GM12892 (cell line): ENCODE measurements around the gene YTHDF1.

Experiments
- POLR2A ChIP-seq: IDR thresholded peaks from 2 replicates; pipeline ENCODE4 v1.6.1; 2011; ENCODE audit warnings: low read depth, low read length, control low read depth
- POLR2AphosphoS5 ChIP-seq: IDR thresholded peaks from 2 replicates; pipeline ENCODE4 v1.6.1; 2011; ENCODE audit warnings: low read depth, low read length, control low read depth
- TAF1 ChIP-seq: IDR thresholded peaks from 2 replicates; pipeline ENCODE4 v1.6.1; 2011; ENCODE audit warnings: low read depth, mild to moderate bottlenecking, control low read depth, low read length, borderline replicate concordance

- TF ChIP-seq POLR2A (no peak), POLR2AphosphoS5 (no peak), TAF1 (no peak)
Observed at GRCh38 chr20:63206878-63207277, 9.1 kb downstream of the YTHDF1 start.
